Fibroblast of lung (primary cell): ENCODE data around the gene TOR4A. TPM values are rescaled to one million over a fixed set of nuclear protein-coding genes. Genes with fewer than 3 reads are reported as not detected.
A peak's percentile ranks its signal among the peaks of the same experiment; 100 is the strongest.

Experiments
- DNase-seq, 2 donors: peaks; one replicate each; pipeline versions ENCODE4 v3.0.0 to v3.0.0-alpha.2; 2010; ENCODE audit warnings: low read depth in 2 of 2
- H2AFZ ChIP-seq: 2 replicates; pipeline ENCODE4 v1.5.1; 2012; ENCODE audit warnings: low read length, control low read depth, inconsistent platforms
- H3K27ac ChIP-seq: 2 replicates; pipeline ENCODE4 v1.5.1; 2011; ENCODE audit warnings: low read length, control low read depth; ENCODE audit not compliant: insufficient read depth
- H3K27me3 ChIP-seq: 2 replicates; pipeline ENCODE4 v1.5.1; 2011; ENCODE audit warnings: mild to moderate bottlenecking, low read length; ENCODE audit not compliant: control insufficient read depth, insufficient read depth
- H3K36me3 ChIP-seq: 2 replicates; pipeline ENCODE4 v1.5.1; 2011; ENCODE audit warnings: low read length; ENCODE audit not compliant: control insufficient read depth, insufficient read depth
- H3K4me1 ChIP-seq: 2 replicates; pipeline ENCODE4 v1.5.1; 2011; ENCODE audit warnings: low read length; ENCODE audit not compliant: control insufficient read depth, insufficient read depth; ENCODE audit errors: extremely low read depth
- H3K4me2 ChIP-seq: 2 replicates; pipeline ENCODE4 v1.5.1; 2011; ENCODE audit warnings: low read length, control low read depth; ENCODE audit not compliant: insufficient read depth; ENCODE audit errors: extremely low read depth
- H3K4me3 ChIP-seq, 4 experiments: fragments of 200-600 bp in 1 of 4; sonication (generic) in 1 of 4; replicated peaks in 1 of 4; 2 replicates each; pipeline ENCODE4 v1.5.1; 2011 to 2016; ENCODE audit warnings: low read length in 4 of 4, low read depth in 3 of 4, mild to moderate bottlenecking in 3 of 4, control low read depth in 2 of 4, inconsistent platforms in 1 of 4, mixed read lengths in 1 of 4; ENCODE audit not compliant: insufficient read depth in 1 of 4; ENCODE audit errors: control extremely low read depth in 1 of 4
- H3K79me2 ChIP-seq: 2 replicates; pipeline ENCODE4 v1.5.1; 2012; ENCODE audit warnings: mild to moderate bottlenecking, low read length, inconsistent platforms; ENCODE audit not compliant: control insufficient read depth, insufficient read depth
- H3K9ac ChIP-seq: 2 replicates; pipeline ENCODE4 v1.5.1; 2011; ENCODE audit warnings: mild to moderate bottlenecking, low read length, control low read depth; ENCODE audit not compliant: insufficient read depth
- H3K9me3 ChIP-seq: 2 replicates; pipeline ENCODE4 v1.5.1; 2012; ENCODE audit warnings: low read depth, low read length; ENCODE audit not compliant: control insufficient read depth, insufficient read depth
- H4K20me1 ChIP-seq: 2 replicates; pipeline ENCODE4 v1.5.1; 2011; ENCODE audit warnings: low read length; ENCODE audit not compliant: control insufficient read depth, insufficient read depth; ENCODE audit errors: extremely low read depth
- CTCF ChIP-seq, 2 donors: IDR thresholded peaks in 1 of 2; conservative IDR thresholded peaks in 1 of 2; 1 replicate in 1 of 2; 2 replicates in 1 of 2; pipeline ENCODE4 v1.5.1; 2011 to 2012; ENCODE audit warnings: low read length in 2 of 2, control low read depth in 1 of 2, inconsistent platforms in 1 of 2, low read depth in 1 of 2, mild to moderate bottlenecking in 1 of 2
- EZH2 ChIP-seq: IDR thresholded peaks from 2 replicates; pipeline ENCODE4 v1.5.1; 2012; ENCODE audit warnings: low read length, control low read depth, mild to moderate bottlenecking; ENCODE audit errors: missing control alignments
- polyA plus RNA-seq, 2 donors: library from polyadenylated mRNA; depleted of rRNA in 1 of 2; stranded (reverse) in 1 of 2; unstranded in 1 of 2; fragments of >200 nt; gene quantifications; 2 replicates each; pipeline ENCODE4 v1.2.1, GENCODE V29; 2011 to 2012; ENCODE audit warnings: missing spikeins in 1 of 2
- total RNA-seq: library from RNA; depleted of rRNA; stranded (reverse); fragments of >200 nt; gene quantifications from 2 replicates; pipeline ENCODE4 v1.2.1, GENCODE V29; 2014

The TOR4A gene
- total and polyA plus RNA-seq, 2 donors (not counting 1 experiment from before 2014, with no cell fraction given): 3.3 to 22.1 TPM

- no peak overlapping the region for H3K4me2 ChIP-seq
- H3K4me1 ChIP-seq: peaks cover 10% of the 10 kb centered on the region
- H3K36me3 ChIP-seq: no peaks in the 10 kb centered on the region
- H2AFZ ChIP-seq: no peak overlapping the region
- no peaks in the 10 kb centered on the region for H3K79me2 ChIP-seq
- H3K27ac ChIP-seq: no peak overlapping the region
- DNase-seq: peak; percentile 38 to 43
- no peak overlapping the region for H3K9ac ChIP-seq
- no peaks in the 10 kb centered on the region for H3K9me3 ChIP-seq
- peaks cover 28% of the 10 kb centered on the region for H3K27me3 ChIP-seq
- H4K20me1 ChIP-seq: no peaks in the 10 kb centered on the region
- no peak overlapping the region for H3K4me3 ChIP-seq
- TF ChIP-seq CTCF (conservative IDR thresholded peaks at IDR 0.05 in 1 of 2, IDR thresholded peaks at IDR 0.05 in 1 of 2; ENCODE audit: low read depth in 1 of 2, low read length in 2 of 2) (no peak), EZH2 (peak; percentile 79)
Observed at GRCh38 chr9:137296670-137297664, 19.4 kb downstream of the TOR4A start.

DNA sequence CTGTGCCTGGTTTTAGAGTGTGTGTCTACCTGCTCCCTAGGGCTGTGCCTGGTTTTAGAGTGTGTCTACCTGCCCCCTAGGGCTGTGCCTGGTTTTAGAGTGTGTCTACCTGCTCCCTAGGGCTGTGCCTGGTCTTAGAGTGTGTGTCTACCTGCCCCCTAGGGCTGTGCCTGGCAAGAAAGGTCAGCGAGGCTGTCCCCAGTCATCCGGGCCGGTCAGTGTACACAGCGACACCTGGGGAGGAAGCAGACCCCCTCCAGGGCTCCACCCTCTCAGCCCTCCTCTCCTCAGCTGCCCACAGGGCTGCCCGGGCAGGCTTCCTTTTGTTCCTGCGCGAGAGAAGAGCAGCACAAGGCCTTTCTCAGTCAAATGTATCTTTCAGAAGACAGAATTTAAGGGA is 20.4 kb downstream of the TOR4A start:
- Histone ChIP-seq H2AFZ (no peak overlapping the region), H4K20me1 (no peaks in the 10 kb centered on the region), H3K9me3 (no peaks in the 10 kb centered on the region), H3K36me3 (no peaks in the 10 kb centered on the region), H3K27ac (no peak overlapping the region), H3K4me1 (peaks cover 10% of the 10 kb centered on the region), H3K9ac (no peak overlapping the region), H3K4me3 (no peak overlapping the region), H3K4me2 (no peak overlapping the region), H3K79me2 (no peaks in the 10 kb centered on the region), H3K27me3 (peaks cover 28% of the 10 kb centered on the region)
- no peak for DNase-seq
- TF ChIP-seq CTCF (conservative IDR thresholded peaks at IDR 0.05 in 1 of 2, IDR thresholded peaks at IDR 0.05 in 1 of 2; ENCODE audit: low read depth in 1 of 2, low read length in 2 of 2) (no peak), EZH2 (no peak)

GRCh38 chr9:137298401-137299202 is 21.1 kb downstream of the TOR4A start:
- Histone ChIP-seq H3K27ac (no peak overlapping the region), H3K4me1 (peaks cover 10% of the 10 kb centered on the region), H3K79me2 (no peaks in the 10 kb centered on the region), H3K9me3 (no peaks in the 10 kb centered on the region), H3K4me3 (no peak overlapping the region), H3K4me2 (no peak overlapping the region), H3K9ac (no peak overlapping the region), H2AFZ (no peak overlapping the region), H4K20me1 (no peaks in the 10 kb centered on the region), H3K27me3 (peaks cover 28% of the 10 kb centered on the region), H3K36me3 (no peaks in the 10 kb centered on the region)
- TF ChIP-seq CTCF (conservative IDR thresholded peaks at IDR 0.05 in 1 of 2, IDR thresholded peaks at IDR 0.05 in 1 of 2; ENCODE audit: low read depth in 1 of 2, low read length in 2 of 2): no peak
- TF ChIP-seq EZH2: no peak
- peak in 1 of 2 donors; percentile 57 for DNase-seq
